Measurements from ENCODE around the gene TARBP2. TPM values are rescaled to one million over a fixed set of nuclear protein-coding genes. Genes with fewer than 3 reads are reported as not detected.

Gene TARBP2
- total and polyA plus RNA-seq, 12 donors = 7.0 to 21.2 (median 11.1) TPM

DNA sequence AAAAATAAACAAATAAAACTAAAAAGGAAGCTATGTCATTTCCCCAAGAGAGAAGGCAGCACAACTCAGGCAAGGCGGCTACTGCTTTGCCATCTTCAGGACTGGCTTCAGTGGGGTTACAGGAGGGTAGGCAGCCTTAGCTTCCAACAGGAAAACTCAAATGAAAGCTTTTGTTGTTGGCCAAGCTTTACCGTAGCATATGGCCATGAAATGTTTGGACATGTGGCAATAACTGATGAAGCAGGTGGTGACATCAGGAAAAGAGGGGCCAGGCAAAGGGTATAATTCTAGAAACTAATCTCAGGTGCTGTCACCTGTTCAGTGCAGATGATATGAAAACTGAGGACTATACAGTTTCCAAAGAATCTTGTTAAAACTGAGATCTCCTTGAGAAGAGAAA is 29.0 kb downstream of the TARBP2 start:
- ATAC-seq = no peak
- Histone ChIP-seq H3K27me3 (no peaks in the 10 kb centered on the region), H3K4me1 (peaks cover 0 to 10% (median 0%) of the 10 kb centered on the region in 9 donors), H3K4me3 (no peak overlapping the region), H3K27ac (no peak overlapping the region), H3K36me3 (peaks cover 0 to 100% (median 64%) of the 10 kb centered on the region in 9 donors), H3K9me3 (no peaks in the 10 kb centered on the region)
- TF ChIP-seq, protein P1, sequence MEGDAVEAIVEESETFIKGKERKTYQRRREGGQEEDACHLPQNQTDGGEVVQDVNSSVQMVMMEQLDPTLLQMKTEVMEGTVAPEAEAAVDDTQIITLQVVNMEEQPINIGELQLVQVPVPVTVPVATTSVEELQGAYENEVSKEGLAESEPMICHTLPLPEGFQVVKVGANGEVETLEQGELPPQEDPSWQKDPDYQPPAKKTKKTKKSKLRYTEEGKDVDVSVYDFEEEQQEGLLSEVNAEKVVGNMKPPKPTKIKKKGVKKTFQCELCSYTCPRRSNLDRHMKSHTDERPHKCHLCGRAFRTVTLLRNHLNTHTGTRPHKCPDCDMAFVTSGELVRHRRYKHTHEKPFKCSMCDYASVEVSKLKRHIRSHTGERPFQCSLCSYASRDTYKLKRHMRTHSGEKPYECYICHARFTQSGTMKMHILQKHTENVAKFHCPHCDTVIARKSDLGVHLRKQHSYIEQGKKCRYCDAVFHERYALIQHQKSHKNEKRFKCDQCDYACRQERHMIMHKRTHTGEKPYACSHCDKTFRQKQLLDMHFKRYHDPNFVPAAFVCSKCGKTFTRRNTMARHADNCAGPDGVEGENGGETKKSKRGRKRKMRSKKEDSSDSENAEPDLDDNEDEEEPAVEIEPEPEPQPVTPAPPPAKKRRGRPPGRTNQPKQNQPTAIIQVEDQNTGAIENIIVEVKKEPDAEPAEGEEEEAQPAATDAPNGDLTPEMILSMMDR (IDR thresholded peaks at IDR 0.05) = no peak
- no peak for DNase-seq
- intact Hi-C loops (cut with DNase I) = no loop called here
- 93 to 94% methylated on average over 2 of the region's 2 CpGs for WGBS, 2 donors

DNA sequence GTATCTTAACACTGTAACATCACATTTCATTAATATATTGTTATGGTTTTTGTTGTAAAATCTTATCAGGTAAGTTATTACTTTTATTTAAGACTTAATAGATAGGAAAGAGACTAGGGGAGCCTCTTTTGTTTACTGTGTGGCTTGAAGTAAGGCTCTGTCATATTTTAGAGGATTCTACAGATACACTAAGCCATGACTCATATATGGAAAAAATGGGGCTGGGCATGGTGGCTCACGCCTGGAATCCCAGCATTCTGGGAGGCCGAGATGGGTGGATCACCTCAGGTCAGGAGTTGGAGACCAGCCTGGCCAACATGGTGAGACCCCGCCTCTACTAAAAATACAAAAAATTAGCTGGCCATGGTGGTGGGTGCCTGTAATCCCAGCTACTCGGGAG is 29.8 kb downstream of the TARBP2 start:
- no peaks in the 10 kb centered on the region for H3K9me3 ChIP-seq
- no peak overlapping the region for H3K27ac ChIP-seq
- WGBS, 2 donors = 96 to 97% methylated on average over 4 of the region's 4 CpGs
- H3K4me3 ChIP-seq = no peak overlapping the region
- DNase-seq (no peak), ATAC-seq (no peak)
- H3K36me3 ChIP-seq = peaks cover 0 to 100% (median 64%) of the 10 kb centered on the region in 9 donors
- no peaks in the 10 kb centered on the region for H3K27me3 ChIP-seq
- TF ChIP-seq, protein P1 (IDR thresholded peaks at IDR 0.05) = no peak
- peaks cover 0 to 10% (median 0%) of the 10 kb centered on the region in 9 donors for H3K4me1 ChIP-seq
- intact Hi-C loops (cut with DNase I) = no loop called here

- TF ChIP-seq, protein P1 (IDR thresholded peaks at IDR 0.05) = no peak
- ATAC-seq (no peak), DNase-seq (no peak)
- H3K27me3 ChIP-seq = no peaks in the 10 kb centered on the region
- peaks cover 0 to 100% (median 71%) of the 10 kb centered on the region in 9 donors for H3K36me3 ChIP-seq
- no peaks in the 10 kb centered on the region for H3K9me3 ChIP-seq
- no peak overlapping the region for H3K4me3 ChIP-seq
- no peak overlapping the region for H3K27ac ChIP-seq
- intact Hi-C loops (cut with DNase I) = no loop called here
- 58 to 64% methylated on average over 3 of the region's 3 CpGs for WGBS, 2 donors
- H3K4me1 ChIP-seq = peaks cover 0 to 10% (median 0%) of the 10 kb centered on the region in 9 donors
Observed at GRCh38 chr12:53532021-53532420, 30.9 kb downstream of the TARBP2 start.

DNA sequence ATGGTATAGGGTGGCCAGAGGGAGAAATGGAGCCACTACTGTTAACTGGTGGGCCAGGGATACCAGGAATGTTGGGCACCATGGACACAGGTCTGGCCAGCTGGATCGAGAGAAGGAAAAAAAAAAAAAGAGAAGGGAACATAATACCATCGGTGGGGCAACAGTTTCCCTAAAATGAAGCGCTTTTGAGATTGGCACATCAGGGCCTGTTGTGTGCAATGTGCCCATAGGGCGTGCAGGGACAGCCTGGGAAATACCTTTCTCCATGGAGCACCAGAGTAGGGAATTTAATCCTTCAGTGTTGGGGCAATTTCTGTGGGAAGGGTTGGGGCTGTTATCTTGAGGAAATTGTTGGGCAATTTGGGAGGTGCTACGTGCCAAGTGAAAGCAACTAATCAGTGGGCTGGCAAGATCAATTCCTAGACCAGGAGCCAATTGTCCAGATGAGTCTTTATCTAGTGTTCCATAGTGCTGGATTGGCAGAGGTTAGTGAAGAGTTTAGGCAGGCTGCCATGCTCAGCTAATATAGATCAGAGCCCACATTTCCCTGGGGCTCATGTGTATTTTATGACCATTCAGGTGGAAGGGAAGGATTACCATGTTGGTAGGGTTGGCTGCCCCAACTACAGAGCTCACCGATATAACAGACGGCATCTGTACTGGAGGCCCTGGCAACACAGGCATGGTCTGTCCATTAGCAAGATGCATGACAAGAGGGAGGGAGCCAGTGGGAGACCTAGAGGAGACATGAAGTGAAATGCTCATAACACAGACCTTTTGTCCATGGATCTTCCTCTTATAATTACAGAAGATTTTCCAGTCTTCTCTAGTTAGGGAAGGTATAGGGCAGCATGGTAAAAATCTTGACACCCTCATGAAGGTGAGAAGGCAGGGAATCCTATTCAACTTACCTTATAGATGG is 31.7 kb downstream of the TARBP2 start:
- H3K27me3 ChIP-seq = no peaks in the 10 kb centered on the region
- peak overlapping the region in 1 of 10 donors; percentile 67 for H3K27ac ChIP-seq
- WGBS, 2 donors = 93% methylated on average over 7 of the region's 7 CpGs
- intact Hi-C loops (cut with DNase I) = no loop called here
- no peaks in the 10 kb centered on the region for H3K9me3 ChIP-seq
- TF ChIP-seq, protein P1 (IDR thresholded peaks at IDR 0.05) = no peak
- peaks cover 0 to 10% (median 0%) of the 10 kb centered on the region in 9 donors for H3K4me1 ChIP-seq
- ATAC-seq = peak in 1 of 8 donors; percentile 21
- H3K4me3 ChIP-seq = no peak overlapping the region
- no peak for DNase-seq
- H3K36me3 ChIP-seq = peaks cover 0 to 100% (median 73%) of the 10 kb centered on the region in 9 donors

All from heart right ventricle (tissue), 16 donors.